HG03060 (cell line): Measurements from ENCODE around the gene UBTD2.
"Not testable (repeated sequence)": the region's sequence is repeated elsewhere in the genome, so short reads cannot be mapped to it uniquely, and the experiment has no call there.

Experiments used
- ATAC-seq: cut with Tn5 transposase; IDR thresholded peaks from one replicate; pipeline ENCODE4 v1.9.1; 2021; ENCODE audit warnings: low read depth, moderate number of reproducible peaks; ENCODE audit not compliant: unreplicated experiment

UBTD2 gene

GRCh38 chr5:172252501-172252900 is 31.1 kb downstream of the UBTD2 start:
- no peak for ATAC-seq

DNA sequence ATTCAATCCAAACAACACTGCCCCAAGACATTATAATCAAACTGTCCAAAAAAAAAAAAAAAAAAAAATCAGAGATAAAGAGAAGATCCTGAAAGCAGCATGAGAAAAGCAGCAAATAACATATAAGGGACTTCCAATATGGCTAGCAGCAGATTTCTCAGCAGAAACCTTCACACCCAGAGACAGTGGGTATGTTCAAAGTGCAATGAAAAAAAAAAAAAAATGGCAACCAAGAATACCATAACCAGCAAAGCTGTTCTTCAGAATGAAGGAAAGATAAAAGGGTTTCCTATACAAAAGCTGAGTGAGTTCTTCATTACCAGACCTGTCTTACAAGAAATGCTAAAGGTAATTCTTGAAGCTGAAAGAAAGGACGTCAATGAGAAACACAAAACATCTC is 32.1 kb downstream of the UBTD2 start:
- ATAC-seq, result no peak

GRCh38 chr5:172248637-172249036 is 34.9 kb downstream of the UBTD2 start:
- ATAC-seq, result no peak

- ATAC-seq, result no peak
These were observed 37.9 kb downstream of the UBTD2 start for GRCh38 chr5:172245703-172246125.

GRCh38 chr5:172245046-172245445 is 38.5 kb downstream of the UBTD2 start:
- no peak for ATAC-seq

- ATAC-seq, result no peak
These were observed 40.3 kb downstream of the UBTD2 start for GRCh38 chr5:172243302-172243701.

DNA sequence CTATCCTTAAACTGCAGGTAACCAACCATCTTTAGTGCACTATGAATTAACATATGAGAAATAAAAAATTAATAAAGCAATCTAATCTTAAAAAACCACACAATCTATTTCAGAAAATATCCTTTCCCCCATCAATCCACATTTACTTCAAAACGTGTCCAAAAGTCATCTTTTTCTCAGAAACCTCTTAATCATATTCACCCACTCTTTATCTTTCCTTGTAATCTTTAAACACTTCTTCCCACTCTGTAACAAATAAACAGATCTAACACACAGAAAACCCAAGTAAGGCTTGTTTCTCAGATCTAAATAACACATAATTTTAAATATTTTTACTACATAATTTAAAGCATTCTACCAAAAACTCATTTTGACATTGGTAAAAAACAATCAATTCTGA is 45.2 kb downstream of the UBTD2 start:
- ATAC-seq, result no peak

- ATAC-seq, result no peak
These were observed 47.5 kb downstream of the UBTD2 start for GRCh38 chr5:172235827-172236736.

GRCh38 chr5:172235132-172235780 is 48.3 kb downstream of the UBTD2 start:
- no peak for ATAC-seq

GRCh38 chr5:172234031-172234430 is 49.5 kb downstream of the UBTD2 start:
- no peak for ATAC-seq

DNA sequence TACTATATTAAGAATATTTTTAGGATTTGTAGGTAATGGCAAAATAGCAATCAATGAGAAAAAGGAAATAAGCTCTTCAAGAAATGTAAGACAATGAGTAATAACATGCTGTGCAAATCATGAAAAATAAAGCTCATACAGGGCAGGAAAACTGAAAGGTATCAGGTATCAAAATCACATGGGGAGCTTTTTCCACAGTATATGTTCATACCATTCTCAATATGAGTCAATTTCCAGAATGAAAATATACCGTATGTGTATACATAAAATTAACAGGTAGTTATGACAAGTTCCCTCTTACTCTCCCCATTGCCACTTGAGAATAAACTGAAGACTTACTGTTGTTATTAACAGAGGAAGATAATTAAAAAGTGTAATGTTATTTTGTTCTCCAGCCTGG is 53.7 kb downstream of the UBTD2 start:
- ATAC-seq, result no peak

GRCh38 chr5:172224996-172225395 is 58.6 kb downstream of the UBTD2 start:
- no peak for ATAC-seq

- ATAC-seq, result peak; percentile 81
These were observed 59.4 kb downstream of the UBTD2 start for GRCh38 chr5:172223901-172224873.

GRCh38 chr5:172219296-172219695 is 64.3 kb downstream of the UBTD2 start:
- ATAC-seq, result no peak

DNA sequence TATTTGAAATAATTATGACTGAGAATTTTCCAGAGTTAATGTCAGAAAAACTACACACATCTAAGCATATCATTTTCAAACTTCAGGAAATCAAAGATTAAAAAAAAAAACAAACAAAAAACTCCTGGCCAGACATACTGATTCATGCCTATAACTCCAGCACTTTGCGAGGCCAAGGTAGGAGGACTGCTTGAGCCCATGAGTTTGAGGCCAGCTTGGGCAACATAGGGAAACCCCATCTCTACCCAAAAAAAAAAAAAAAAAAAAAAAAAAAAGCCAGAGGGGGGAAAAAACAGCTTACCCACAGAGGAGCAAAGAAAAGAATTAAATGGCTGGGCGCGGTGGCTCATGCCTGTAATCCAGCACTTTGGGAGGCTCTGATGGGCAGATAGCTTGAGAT is 67.2 kb downstream of the UBTD2 start:
- no peak for ATAC-seq

DNA sequence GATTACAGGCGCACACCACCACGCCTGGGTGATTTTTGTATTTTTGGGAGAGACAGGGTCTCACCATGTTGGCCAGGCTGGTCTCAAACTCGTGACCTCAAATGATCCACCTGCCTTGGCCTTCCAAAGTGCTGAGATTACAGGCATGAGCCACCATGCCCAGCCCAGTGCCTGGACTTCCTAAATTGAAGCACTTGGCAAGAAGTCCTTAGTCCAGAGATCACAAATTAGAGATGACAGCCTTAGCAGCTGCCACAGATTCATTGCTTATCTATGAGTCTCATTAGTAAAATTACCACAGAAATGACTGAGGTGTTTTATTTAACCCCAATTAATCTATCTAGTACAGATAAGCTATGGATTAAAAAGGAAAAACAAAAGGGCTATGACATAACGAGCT is 70.4 kb downstream of the UBTD2 start:
- ATAC-seq, result no peak

DNA sequence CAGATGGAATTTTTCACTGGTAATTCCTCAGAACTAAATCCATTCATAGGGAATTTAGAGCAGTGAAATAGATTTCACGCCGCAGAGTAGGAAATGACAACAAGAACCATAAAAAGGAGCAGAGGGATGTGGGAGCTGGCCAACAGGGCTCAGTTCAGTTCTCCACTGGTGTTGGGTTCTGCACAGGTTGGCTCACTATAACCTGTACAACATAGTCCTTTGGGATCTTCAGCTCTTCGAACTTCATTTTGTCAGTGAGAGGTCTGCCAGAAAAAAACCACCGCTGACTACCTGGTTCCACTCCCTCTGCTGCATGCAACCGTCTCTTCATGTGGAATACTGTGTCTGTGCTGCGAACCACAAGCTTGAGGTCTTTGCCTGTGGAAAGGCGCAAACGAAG is 71.9 kb downstream of the UBTD2 start:
- ATAC-seq, result no peak

DNA sequence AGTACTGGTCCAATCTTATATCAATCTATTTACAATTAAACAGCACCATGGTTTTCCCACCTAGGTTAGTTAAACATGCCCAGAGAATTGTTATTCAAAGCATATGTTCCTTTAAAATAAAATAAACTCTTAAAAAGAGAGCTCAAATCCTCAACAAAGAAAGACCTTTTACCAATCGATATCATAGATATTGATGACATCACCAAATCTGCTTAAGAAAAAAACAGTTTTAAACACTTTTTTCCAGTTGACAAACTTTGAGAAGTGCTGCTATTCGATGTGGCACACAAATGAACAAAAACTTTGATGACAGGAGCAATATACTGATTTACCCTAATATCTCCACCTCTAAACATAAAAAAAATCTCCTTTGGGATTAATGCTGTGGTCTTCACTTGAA is 73.8 kb downstream of the UBTD2 start:
- ATAC-seq, result no peak

GRCh38 chr5:172207511-172207910 is 76.1 kb downstream of the UBTD2 start:
- ATAC-seq, result no peak

GRCh38 chr5:172205984-172206383 is 77.6 kb downstream of the UBTD2 start:
- ATAC-seq, result not testable (repeated sequence)

DNA sequence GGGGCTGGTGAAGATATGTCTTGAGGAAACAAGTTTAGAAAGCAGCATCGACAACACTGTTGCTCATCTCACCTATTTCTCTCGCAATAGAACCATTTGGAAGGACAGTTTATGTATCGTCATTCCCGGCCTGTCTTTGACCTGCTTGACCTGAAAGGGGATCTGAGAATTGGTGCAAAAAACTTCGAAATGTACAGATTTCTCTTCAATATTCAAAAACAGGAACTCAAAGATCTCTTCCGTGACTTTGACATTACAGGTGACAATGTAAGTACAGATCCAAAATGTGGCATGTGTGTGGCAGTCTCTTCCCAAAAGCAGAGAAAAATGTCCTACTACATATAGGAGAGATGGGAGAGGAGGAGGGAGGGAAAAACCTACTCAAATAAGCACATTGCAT is 83.1 kb downstream of the UBTD2 start:
- no peak for ATAC-seq
